Prostate gland (tissue), 2 donors: ENCODE data around the gene BTNL9. TPM values are rescaled to one million over a fixed set of nuclear protein-coding genes. Genes with fewer than 3 reads are reported as not detected.

Source experiments
- DNase-seq: peaks from one replicate; pipeline ENCODE4 v3.0.0-alpha.2; 2019; ENCODE audit warnings: low spot score
- H3K27ac ChIP-seq, 2 donors: fragments of 200-600 bp; sonication (generic); 2 replicates each; pipeline ENCODE4 v1.5.1; 2017 to 2019
- H3K27me3 ChIP-seq: fragments of 200-600 bp; sonication (generic); replicated peaks from 2 replicates; pipeline ENCODE4 v1.5.1; 2019; ENCODE audit not compliant: insufficient read depth
- H3K36me3 ChIP-seq, 2 donors: fragments of 200-600 bp; sonication (generic); 1 replicate in 1 of 2; 2 replicates in 1 of 2; pipeline versions ENCODE4 v1.5.1 to v1.8.1; 2017 to 2019
- H3K4me1 ChIP-seq: fragments of 200-600 bp; sonication (generic); replicated peaks from 2 replicates; pipeline ENCODE4 v1.5.1; 2019
- H3K4me3 ChIP-seq, 2 donors: fragments of 200-600 bp; sonication (generic); 2 replicates each; pipeline ENCODE4 v1.5.1; 2017 to 2019
- H3K9me3 ChIP-seq: fragments of 200-600 bp; sonication (generic); 2 replicates; pipeline ENCODE4 v1.5.1; 2017
- POLR2A ChIP-seq: fragments of 450-650 bp; IDR thresholded peaks from one replicate; pipeline ENCODE4 v1.6.1; 2016; ENCODE audit warnings: antibody characterized with exemption, mild to moderate bottlenecking
- POLR2AphosphoS5 ChIP-seq: sonication (generic); formaldehyde crosslinking; IDR thresholded peaks from one replicate; pipeline ENCODE4 v1.6.1; 2017; ENCODE audit warnings: antibody characterized with exemption
- WGBS: methylation state at CpG from one replicate; pipeline ENCODE4 v1.1.5; 2018; 5-methylcytosine and 5-hydroxymethylcytosine counted together
- intact Hi-C: fragments of 100-400 bp; cut with DNase I; formaldehyde crosslinking; loops from one replicate; pipeline ENCODE4 v1.14.2; 2022
- total RNA-seq, 2 donors: library from RNA; depleted of rRNA; stranded (reverse); fragments of >200 nt; gene quantifications; one replicate each; pipeline ENCODE4 v1.1.0, GENCODE V29; 2016
- TF ChIP-seq, protein P1 (sequence below), 4 experiments: fragments of 200-600 bp in 2 of 4; fragments of 450-650 bp in 2 of 4; sonication (generic) in 2 of 4; IDR thresholded peaks; 1 replicate in 3 of 4; 2 replicates in 1 of 4; pipeline ENCODE4 v1.5.1; 2016 to 2019; ENCODE audit warnings: antibody characterized with exemption in 4 of 4, mild to moderate bottlenecking in 2 of 4, moderate library complexity in 2 of 4

BTNL9 gene
- total RNA-seq, 2 donors from 2014 or later, result 11.7 to 13.0 TPM

- no peaks in the 10 kb centered on the region for H3K27me3 ChIP-seq
Measured at GRCh38 chr5:181070523-181070922, 30.5 kb downstream of the BTNL9 start.

DNA sequence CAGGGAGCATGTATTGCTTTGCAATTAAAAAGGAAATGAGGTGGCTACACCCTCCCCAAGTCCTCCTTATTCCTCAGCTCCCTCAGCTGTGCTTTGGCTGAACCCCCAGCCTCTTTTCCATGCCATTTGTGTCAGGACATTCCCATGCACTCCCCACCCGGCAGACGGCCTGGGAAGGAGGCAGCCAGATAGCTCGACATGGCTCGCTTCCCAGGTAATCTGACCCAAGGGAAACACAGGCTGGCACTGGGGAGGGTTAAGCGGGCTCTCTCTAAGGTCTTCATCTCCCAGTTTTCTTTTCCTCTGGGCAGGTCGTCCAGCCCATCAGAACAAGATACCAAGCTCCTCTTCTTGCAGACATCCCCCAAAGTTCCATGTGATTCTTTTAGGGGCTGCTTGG is 31.2 kb downstream of the BTNL9 start:
- 28% methylated on average over 6 of the region's 6 CpGs for WGBS

More at GRCh38 chr5:181070523-181070922, 30.5 kb downstream of the BTNL9 start:
- DNase-seq, result no peak
- intact Hi-C loops, result no loop called here
- H3K27ac ChIP-seq, result no peak overlapping the region
- H3K4me3 ChIP-seq, result no peak overlapping the region
- no peaks in the 10 kb centered on the region for H3K36me3 ChIP-seq
- 62% methylated on average over 11 of the region's 14 CpGs for whole genome bisulfite sequencing
- no peaks in the 10 kb centered on the region for H3K4me1 ChIP-seq
- no peaks in the 10 kb centered on the region for H3K9me3 ChIP-seq
- TF ChIP-seq POLR2AphosphoS5, result no peak

DNA sequence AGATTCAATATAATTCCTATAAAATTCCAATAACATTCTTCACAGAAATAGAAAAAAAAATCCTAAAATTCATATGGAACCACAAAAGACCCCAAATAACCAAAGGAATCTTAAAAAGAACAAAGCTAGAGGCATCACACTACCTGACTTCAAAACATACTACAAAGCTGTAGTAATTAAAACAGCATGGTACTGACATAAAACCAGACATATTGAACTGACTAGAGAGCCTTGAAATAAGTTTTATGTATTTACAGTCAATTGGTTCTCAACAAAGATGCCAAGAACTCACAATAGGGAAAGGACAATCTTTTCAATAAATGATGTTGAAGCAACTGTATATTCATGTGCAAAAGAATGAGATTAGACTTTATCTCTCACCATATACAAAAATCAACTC is 36.9 kb downstream of the BTNL9 start:
- no peaks in the 10 kb centered on the region for H3K9me3 ChIP-seq
- intact Hi-C loops, result no loop called here
- TF ChIP-seq POLR2AphosphoS5 (no peak), POLR2A (no peak)
- TF ChIP-seq, protein P1, sequence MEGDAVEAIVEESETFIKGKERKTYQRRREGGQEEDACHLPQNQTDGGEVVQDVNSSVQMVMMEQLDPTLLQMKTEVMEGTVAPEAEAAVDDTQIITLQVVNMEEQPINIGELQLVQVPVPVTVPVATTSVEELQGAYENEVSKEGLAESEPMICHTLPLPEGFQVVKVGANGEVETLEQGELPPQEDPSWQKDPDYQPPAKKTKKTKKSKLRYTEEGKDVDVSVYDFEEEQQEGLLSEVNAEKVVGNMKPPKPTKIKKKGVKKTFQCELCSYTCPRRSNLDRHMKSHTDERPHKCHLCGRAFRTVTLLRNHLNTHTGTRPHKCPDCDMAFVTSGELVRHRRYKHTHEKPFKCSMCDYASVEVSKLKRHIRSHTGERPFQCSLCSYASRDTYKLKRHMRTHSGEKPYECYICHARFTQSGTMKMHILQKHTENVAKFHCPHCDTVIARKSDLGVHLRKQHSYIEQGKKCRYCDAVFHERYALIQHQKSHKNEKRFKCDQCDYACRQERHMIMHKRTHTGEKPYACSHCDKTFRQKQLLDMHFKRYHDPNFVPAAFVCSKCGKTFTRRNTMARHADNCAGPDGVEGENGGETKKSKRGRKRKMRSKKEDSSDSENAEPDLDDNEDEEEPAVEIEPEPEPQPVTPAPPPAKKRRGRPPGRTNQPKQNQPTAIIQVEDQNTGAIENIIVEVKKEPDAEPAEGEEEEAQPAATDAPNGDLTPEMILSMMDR (IDR thresholded peaks at IDR 0.05), result no peak
- H3K36me3 ChIP-seq, result no peaks in the 10 kb centered on the region
- H3K4me1 ChIP-seq, result no peaks in the 10 kb centered on the region
- no peak for DNase-seq
- H3K27me3 ChIP-seq, result no peaks in the 10 kb centered on the region
- H3K27ac ChIP-seq, result no peak overlapping the region
- H3K4me3 ChIP-seq, result no peak overlapping the region

More for the DNA sequence above, 31.2 kb downstream of the BTNL9 start:
- intact Hi-C loops, result no loop called here
- Histone ChIP-seq H3K27ac (no peak overlapping the region), H3K27me3 (no peaks in the 10 kb centered on the region), H3K4me3 (no peak overlapping the region), H3K36me3 (no peaks in the 10 kb centered on the region), H3K4me1 (no peaks in the 10 kb centered on the region), H3K9me3 (no peaks in the 10 kb centered on the region)
- no peak for DNase-seq
- TF ChIP-seq POLR2AphosphoS5 (no peak), POLR2A (no peak)
- TF ChIP-seq, protein P1 (IDR thresholded peaks at IDR 0.05), result no peak

DNA sequence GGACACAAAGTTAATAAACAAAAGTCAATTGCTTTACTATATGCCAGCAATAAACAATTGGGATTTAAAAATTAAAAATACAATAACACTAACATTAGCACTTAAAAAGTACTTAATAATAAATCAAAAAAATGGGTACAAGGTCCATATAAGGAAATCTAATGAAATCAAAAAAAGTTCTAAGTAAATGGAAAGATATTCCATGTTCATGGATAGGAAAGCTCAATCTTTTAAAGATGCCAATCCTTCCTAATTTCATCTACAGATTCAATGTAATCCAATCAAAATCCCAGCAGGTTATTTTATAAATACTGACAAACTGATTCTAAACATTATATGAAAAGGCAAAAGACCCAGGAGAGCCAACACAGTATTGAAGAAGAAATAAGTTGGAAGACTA is 41.9 kb downstream of the BTNL9 start:
- Histone ChIP-seq H3K4me1 (no peaks in the 10 kb centered on the region), H3K9me3 (no peaks in the 10 kb centered on the region), H3K27me3 (peaks cover 7% of the 10 kb centered on the region), H3K36me3 (no peaks in the 10 kb centered on the region), H3K4me3 (no peak overlapping the region), H3K27ac (no peak overlapping the region)
- intact Hi-C loops, result no loop called here
- TF ChIP-seq POLR2AphosphoS5 (no peak), POLR2A (no peak)
- TF ChIP-seq, protein P1 (IDR thresholded peaks at IDR 0.05), result no peak
- no peak for DNase-seq

DNA sequence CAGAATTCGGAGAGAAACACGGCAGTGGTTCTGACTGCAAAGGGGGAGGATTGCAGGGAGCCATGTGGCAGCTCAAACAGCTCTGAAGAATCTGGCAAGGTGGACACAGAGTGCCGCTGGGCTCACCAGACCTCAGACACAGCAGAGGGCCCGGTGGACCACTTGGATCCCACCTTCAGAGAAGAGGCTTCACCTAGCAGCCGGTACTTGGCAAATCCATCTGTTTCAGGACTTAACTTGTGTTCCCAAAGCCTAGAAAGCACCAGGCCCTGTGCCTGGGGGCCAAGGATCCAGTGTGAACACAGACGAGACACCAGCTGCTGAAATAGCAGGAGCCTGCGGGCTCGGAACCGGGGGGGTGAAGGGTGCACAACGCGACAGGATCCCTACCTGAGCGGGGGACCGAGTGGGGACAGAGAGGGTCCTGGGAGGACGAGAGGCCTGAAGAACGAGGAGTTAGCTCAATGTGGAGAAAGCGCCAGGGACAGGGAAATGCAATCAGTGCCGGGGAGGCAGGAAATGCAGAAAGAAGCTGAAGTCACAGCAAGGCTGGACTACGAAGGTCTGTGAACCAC is 44.6 kb downstream of the BTNL9 start:
- Histone ChIP-seq H3K9me3 (no peaks in the 10 kb centered on the region), H3K36me3 (no peaks in the 10 kb centered on the region), H3K4me1 (no peaks in the 10 kb centered on the region), H3K27ac (no peak overlapping the region), H3K4me3 (no peak overlapping the region), H3K27me3 (peaks cover 7% of the 10 kb centered on the region)
- DNase-seq, result no peak
- WGBS, result 56% methylated on average over 18 of the region's 18 CpGs
- intact Hi-C loops, result no loop called here
- TF ChIP-seq POLR2AphosphoS5 (no peak), POLR2A (no peak)
- TF ChIP-seq, protein P1 (IDR thresholded peaks at IDR 0.05), result no peak
